ENCODE measurements around the gene SLC16A3.
"Not testable (repeated sequence)": the region's sequence is repeated elsewhere in the genome, so short reads cannot be mapped to it uniquely, and the experiment has no call there.

Gene SLC16A3

DNA sequence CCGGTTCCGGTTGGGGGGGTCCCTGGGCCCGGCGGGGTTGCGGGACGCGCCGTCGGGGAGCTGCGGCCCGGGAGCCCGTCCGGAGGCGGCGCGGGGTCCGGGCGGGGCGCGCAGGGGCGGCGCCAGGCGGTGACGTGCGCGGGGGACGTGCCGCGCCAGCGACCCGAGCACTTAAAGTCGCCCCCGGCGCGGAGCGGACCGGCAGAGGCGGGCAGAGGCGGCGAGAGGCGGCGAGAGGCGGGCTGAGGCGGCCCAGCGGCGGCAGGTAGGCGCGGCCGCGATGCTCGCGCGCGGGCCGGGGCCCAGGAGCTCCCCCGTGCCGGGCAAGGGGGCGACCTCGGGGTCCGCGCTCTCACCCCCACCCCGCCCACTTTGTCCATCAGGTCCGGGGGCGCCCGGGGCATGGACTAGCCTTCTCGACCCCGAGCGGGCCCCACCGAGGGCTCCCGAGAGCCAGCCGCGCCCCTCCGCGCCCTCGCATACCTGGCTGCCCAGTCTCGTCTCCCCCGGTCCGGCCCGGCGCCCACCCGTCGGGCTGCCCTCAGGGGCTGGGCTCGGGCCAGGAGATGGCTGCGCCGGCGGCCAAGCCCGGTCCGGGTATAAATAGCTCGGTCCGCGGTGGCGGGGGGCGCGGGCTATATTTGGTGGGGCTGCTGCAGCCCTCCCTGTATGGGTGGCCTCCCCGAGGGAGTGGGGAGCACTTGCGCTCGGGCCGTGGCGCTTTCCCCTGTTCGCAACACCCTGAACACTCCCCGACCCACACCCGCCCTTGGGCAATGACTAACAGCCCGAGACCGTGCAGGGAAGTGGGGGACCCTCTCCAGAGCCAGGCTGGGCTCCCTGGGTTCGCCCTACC lies at the start of gene SLC16A3:
SLC16A3 (plus strand) TSS at position 201 of the 856 bp plus-strand sequence. CDS start 6,967 bp downstream, outside the sequence.
- peak; percentile 83 for DNase-seq

DNA sequence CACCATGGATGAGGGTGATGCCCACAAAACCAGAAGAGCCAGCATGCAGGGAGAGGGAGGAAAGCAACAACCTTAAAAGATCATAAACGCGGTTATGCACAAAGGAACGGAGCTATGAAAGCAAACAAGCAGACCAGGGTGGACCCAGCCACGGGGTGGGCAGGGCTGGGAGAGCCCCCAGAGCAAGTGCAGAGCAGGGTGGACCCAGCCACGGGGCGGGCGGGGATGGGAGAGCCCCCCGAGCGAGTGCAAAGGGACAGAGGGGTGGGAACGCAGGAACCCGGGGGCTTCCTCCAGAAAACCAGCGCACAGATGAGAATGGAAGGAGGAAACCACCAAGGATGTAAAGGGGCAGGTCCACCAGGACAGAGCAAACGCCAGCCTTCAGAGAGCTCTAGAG lies 49.4 kb upstream of the SLC16A3 start:
- DNase-seq = no peak

DNA sequence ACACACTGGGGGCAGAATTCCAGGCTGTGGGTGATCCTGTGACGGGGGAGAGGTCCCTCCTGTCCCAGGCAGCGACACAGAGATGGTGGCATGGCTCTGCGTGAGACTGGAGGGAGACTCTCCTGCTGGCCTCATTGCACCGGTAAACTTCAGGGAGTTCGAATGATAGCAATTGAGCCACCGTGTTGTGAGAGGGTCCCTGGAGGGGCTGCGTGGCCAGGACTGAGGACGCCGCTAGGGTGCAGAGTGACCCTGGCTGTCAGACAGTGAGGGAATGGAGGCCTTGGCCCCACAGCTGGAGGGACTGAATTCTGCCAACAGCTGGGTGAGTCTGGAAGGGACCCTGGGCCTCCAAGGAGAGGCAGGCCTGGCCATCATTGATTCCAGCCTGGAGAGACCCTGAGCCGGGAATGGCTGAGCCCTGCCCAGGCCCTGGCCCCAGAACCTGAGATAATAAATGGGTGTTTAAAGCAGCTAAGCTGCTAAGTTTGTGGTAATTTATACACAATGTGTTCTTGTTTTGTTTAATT lies 48.8 kb upstream of the SLC16A3 start:
- no peak for DNase-seq

DNA sequence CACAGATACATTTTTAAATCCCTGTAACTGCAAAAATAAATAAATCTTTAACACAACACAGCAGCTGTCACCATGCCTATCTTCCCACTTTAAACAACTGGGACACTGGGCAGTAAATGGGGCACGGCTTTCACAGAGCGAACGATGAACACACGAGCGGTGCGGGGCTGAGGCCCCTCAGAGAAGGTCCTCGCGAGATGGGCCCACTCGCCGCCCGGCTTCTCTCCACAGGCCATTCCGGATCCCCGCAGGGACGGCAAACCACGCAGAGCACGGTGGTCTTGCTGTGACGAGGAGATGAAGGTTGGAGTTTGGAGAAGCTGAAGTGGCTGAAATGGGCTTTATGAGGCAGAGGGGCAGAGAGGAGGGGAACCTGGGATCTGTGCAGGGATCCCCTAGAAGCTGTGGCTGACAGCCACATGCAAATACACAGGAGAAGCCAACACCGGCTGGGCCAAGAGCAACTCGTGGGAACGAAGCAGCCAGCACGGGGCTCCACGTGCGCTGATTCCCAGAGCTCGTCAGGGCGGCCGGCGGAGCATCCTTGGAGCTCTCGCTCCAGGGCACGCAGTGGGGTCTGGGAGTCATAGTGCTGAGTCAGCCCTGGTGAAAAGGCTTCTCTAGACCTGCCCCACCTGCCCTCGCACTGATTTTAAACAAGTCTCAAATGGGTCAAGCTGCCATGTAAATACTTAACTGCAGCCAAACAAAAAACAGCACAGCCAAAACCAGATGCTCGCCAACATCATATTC lies 47.9 kb upstream of the SLC16A3 start:
- no peak for DNase-seq

DNA sequence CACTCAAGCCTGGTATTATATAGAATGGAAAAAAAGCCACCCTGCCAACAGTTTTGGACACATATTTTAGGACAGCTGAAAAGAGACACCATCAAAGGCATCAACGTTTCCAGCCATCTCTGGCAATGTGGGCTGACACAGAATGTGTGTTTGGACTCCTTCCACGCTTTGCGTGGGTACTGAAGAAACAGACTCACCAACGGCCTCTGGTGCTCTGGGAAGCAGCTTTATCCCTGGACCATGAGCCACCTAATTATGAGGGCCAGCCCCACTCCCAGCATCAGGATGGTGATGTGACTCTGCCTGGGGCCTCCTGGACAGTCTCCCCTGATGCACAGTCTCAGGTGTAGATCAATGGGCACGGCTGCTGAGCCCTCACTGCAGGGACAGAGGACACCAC lies 44.1 kb upstream of the SLC16A3 start:
- no peak for DNase-seq

DNA sequence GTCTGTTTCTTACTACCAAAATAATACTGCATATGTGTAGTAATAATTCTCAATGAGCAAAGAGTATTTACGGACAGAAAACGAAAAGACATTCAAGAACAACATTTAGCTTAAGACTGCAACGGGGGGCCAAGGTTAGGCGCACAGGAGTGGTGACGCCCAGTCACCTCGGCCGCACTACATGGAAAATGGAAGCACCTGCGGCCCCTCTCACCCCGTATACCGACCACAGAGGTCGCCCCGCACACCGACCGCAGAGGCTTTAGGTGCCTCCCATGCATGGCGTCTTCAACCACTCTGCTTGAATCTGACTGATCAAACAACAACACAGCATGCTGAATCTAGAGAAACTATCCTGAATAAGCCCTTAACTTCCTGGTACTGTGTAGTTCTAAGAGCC lies 42.6 kb upstream of the SLC16A3 start:
- no peak for DNase-seq

DNA sequence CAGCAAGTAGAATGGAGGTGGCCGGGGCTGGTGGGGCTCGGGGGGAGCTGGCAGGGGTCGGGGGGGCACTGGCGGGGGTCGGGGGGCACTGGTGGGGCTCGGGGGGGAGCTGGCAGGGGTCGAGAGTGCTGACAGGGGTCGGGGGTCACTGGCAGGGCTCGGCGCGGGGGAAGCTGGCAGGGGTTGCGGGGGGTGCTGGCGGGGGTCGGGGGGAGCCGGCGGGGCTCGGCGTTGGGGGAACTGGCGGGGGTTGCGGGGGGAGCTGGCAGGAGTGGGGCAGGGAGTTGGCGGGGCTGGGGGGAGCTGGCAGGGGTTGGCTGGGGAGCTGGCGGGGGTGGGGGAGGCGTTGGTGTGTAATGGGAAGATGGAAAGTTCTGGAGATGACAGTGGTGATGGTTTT lies 41.3 kb upstream of the SLC16A3 start:
- no peak for DNase-seq

DNA sequence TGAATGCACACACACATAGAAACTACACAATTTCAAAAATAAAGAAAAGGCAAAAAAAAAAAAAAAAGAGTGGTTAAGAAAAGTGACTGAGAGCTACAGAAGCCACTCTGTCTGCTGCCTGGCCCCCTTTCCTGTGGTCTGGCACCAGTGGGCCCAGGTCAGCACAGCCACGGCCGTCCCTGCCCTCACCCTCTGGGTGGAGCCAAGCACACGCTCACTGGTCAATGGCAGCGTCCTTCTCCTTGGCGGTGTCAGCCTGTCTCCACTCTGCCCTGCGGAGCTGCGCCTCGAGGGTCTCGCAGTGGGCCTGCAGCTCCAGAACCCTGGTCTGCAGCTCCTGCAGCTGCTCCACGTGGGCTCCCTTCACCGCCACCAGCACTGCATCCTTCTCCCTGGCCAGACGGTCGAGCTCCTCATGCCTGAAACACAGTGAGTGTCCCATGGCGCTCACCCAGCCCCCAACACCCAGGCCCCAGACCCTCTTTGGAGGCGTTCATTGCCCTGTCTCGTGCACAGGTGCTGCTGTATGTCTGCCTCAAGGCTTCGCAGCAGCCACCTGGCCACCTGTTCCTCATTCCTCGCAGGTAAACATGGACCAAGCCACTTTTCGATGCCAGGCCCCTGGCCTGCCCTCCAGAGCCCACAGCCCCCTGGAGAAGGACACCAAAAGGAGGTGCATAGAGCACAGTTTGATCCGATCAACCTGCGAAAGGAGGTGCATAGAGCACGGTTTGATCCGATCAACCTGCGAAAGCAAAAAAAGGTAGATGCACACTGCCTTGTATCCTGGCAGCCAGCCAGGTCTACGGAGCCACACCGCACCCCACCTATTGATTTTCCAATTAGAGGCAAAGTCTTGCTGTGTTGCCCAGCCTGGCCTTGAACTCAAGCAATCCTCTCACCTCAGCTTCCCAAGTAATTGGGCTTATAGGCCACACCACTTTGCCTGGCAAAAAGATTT lies 40.6 kb upstream of the SLC16A3 start:
- DNase-seq = no peak

DNA sequence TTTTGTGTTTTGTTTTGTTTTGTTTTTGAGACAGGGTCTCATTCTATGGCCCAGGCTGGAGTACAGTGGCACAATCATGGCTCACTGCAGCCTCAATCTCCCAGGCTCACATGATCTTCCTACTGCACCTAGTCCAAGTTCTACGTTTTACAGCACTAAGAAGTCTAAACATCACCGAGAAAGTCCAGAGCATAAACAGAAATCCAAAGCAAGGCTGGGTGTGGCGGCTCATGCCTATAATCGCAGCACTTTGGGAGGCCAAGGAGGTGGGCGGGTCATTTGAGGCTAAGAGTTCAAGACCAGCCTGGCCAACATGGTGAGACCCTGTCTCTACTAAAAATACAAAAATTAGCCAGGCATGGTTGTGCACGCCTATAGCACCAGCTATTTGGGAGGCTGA lies 35.8 kb upstream of the SLC16A3 start:
- not testable (repeated sequence) for DNase-seq

DNA sequence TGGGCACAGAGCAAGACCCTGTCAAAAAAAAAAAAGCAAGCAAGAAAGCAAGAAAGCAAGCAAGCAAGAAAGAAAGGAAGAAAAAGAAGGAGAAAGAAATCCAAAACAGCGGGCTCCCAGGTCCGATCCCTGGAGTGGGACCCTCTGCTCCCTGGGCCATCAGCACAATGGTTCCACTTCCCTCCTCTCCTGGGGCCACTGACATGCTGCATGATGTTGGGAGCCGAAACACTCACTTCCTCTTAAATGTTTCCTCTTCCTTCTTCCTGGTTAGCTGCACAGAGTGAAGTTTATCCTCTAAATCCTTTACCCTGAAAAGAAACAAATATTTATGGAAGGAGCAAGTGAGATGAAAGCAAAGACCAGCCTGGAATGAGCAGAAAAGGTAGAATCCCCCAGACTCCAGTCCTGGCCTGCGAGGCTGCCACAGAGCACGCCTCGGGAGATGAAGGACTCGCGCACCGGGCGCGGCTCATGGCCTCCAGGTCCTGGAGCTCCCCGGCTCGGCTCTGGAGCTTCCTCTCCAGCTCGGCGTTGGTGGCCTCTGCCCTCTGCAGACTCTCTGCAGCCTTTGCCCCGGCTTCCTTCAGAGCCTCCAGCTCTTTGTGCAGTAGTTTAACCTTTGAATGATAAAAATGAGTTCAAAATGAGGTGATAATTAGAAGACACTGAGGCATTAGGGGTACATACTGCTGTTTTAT lies 35.2 kb upstream of the SLC16A3 start:
- DNase-seq = no peak

DNA sequence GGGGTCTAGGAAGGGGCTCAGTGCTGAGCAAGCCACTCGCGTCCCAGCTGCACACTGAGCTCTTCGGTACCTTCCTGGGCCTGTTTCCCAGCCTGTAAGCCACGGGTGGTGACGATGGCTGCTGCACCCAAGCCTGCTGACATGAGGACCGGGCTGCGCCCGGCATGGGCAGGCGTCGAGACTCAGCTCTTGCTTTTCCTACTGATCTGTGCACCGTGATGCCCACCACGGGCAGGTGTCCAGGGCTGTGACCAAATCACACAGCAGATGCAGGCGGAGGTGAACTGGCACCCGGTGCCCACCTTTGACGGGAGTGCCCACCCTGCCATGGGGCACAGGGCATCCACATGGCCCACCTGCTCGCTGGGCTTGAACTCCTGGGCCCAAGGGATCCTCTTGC lies 34.1 kb upstream of the SLC16A3 start:
- DNase-seq = no peak

DNA sequence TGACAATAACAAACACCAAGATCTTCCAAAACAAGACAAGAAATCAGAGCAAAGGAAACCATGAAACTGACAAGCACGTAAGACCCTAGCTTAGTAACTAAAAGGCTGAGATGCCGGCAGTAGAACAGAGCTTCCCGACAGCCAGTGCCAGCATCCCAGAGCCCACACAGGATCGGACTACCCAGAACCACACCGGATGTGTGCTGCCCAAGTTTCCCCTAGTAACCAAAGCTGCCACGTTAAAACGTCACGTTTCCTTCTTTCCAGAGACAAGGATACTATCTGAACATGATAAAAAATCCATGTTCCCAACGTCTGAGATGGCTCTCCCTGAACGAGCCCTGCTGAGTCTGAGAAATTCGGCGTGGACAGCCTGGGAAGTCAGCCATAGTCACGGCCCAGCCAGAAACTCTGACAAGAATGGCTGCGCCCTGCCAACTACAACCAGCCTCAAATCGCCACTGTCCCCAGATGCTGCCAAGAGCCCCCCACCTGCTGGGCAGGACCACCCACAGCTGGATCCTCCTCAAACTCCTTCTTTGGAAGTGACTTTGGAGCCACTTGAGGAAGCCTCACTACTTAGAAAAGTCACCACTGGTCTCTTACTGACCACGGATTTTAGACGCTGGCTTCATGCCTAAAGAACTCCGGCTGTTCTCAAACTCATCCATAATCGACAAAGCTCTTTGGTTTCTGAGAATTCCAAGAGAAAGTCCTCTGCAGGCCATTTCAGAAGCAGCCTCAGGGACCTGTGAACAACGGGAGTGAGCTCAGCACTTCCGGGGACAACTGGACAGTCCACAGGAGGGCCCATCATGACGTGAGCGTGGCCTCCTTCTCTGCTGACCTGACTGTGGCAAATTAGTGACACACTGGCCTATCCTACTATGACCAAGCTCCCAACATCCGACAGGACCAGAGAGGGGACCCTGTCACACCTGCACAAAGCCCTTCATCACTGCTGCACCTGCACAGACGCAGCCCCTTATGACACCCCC lies 32.9 kb upstream of the SLC16A3 start:
- no peak for DNase-seq

DNA sequence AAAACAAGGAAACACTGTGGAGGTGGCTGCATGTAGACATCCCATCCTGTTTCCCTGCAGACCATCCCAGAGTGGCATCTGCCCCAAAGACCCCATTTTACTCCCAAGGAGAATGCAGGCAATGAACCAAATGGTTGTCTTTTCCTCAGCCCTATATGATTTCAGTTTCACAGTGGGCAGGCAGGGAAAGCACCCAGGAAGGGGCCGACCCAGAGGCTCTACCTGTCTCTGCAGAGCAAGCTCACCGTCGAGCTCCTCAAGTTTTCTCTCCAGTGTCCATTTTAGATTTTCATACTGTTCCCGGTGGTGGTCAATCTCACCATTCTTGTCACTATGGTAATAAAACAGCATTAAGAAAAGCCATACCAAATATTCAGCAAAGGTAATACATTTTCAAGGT lies 30.8 kb upstream of the SLC16A3 start:
- DNase-seq = no peak

DNA sequence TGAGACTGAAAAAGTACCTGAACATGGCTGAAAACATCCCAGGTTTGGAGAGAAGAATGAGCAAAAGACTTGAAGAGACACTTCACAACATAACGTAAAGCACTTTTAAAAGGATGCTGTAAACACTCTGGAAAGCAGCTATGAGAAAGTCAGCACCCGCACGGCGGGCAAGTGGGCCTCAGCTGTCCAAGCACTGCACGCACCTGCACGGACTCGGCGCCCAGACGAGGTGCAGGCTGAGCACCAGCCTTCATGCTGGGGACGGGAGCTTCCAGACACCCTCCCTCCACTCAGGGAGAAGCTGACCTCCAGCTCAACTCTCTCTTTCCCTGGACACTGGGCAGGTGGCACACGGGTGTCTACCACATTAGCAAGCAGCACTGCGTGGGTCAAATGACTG lies 29.3 kb upstream of the SLC16A3 start:
- no peak for DNase-seq

DNA sequence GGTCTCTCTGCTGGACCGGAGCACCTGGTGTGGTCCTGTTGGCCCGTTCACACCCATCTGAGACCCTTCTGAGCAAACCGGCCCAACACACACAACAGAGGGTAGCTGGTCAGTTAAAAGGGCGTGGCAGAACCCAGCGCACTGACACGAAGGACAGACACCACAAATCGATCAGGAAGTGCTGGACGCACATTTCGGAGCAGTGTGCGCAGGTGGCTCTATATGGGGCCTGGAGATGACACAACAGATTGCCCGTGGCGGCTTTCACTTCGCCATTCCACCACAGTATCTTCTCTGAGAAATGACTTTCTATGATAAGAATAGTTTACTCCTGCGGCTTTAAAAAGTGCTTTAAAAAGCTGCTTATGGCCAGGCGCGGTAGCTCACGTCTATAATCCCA lies 28.7 kb upstream of the SLC16A3 start:
- no peak for DNase-seq

DNA sequence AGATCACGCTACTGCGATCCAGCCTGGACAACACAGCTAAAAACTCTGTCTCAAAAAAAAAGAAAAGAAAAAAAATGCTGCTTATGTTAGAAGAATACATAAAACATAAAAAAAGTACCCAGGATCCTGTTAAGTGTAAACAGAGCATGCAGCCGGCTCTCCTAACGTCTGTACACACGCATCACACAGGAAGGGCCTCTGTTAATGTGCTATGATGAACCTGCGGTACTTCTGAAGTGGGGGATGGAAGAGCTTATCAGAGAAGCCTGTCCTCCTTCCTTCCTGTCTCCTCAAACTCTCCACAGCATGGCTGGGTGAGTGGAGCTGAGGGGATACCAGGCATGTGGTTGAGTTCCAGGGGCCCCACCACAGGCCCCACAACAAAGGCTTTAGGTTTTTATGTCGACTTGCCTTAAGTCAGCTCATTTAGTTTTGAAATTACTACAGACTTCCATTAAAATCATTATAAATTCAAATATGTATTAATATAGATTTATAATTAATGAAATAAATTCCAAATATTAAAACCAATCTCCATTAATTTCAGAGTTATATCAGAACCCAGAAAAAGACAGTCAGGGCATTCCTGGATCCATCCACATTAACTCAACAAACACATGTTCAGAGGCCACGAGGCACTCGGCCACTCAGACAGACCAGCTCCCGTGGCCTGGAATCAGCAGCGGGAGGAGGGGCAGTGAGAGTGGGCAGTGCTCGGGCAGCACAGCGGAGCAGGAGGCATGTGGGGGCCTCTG lies 27.9 kb upstream of the SLC16A3 start:
- DNase-seq = no peak

DNA sequence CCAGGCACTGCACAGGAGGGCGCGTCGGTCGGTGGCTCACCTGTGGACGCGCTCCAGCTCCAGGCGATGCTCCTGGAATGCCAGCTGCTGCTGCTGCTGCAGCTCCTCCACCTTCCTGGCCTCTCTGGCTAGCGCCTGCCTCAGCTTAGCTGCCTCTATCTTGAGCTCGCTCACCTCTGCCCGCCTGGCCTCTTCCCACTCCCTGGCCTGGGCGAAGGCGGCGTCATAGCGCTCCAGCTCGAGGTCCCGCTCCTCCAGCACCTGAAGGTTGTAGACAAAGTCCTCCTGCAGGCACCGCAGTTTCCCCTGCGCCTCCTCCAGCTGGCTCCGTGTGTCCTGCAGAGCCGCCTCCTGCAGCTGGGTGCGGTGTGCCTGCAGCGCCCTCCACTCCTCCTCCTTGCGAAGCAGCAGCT lies 27.3 kb upstream of the SLC16A3 start:
- no peak for DNase-seq

DNA sequence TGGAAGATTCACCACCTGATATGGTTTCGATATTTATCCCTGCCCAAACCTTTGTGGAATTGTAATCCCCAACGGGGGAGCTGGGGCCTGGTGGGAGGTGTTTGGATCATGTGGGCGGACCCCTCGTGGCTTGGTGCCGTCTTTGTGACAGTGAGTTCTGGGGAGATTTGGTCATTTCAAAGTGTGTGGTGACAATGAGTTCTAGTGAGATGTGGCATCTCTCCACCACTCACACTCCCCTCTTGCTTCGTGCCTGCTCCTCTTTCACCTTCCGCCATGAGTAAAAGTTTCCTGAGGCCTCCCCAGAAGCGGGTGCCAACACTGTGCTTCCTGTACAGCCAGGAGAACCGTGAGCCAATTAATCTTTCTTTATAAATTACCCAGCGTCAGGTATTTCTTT lies 25.9 kb upstream of the SLC16A3 start:
- DNase-seq = no peak

DNA sequence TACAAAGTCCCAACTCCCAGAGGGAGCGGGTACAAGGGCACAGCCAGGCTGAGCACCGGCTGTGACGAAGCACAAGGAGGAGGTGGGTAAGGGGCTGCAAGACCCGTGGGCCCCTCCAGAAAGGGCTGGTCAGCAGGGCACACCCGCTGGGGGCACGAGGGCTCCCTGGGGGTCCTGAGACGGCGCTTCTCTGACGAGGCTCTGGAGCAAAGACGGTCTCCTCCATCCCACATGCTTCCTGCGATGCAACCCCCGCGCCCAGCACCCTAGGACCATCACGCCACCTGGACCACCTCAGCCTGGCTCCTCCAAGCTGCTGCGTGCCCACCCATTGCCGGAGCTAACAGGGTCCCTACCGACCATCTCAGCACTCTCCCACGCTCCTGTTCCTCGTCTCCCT lies 24.9 kb upstream of the SLC16A3 start:
- DNase-seq = no peak
